GM13977 (cell line): ENCODE data around the gene CAMKK2.

ENCODE experiments used
- DNase-seq: peaks from one replicate; pipeline ENCODE4 v3.0.0; 2012; ENCODE audit warnings: low spot score
- in situ Hi-C: fragments of 300-500 bp; cut with MboI; formaldehyde crosslinking; loops from one replicate; pipeline ENCODE4 v1.12.0; 2022; ENCODE audit warnings: low sequenced_read_pairs, low pct_unique_long_range_greater_than_20kb, mixed read lengths, inconsistent platforms; ENCODE audit not compliant: unreplicated experiment
- TF ChIP-seq, protein P1 (sequence below): IDR thresholded peaks from 2 replicates; pipeline ENCODE4 v1.5.1; 2012; ENCODE audit warnings: mild to moderate bottlenecking, control low read depth; ENCODE audit not compliant: insufficient read depth; ENCODE audit errors: extremely low read depth, missing control alignments

The CAMKK2 gene

GRCh38 chr12:121331248-121331647, 34.7 kb upstream of the CAMKK2 start:
- in situ Hi-C loops = loop anchor here (25.0 kb wide), 1 partner anchor 331 kb away; the partner anchor contains the start of gene MORN3
- TF ChIP-seq, protein P1, sequence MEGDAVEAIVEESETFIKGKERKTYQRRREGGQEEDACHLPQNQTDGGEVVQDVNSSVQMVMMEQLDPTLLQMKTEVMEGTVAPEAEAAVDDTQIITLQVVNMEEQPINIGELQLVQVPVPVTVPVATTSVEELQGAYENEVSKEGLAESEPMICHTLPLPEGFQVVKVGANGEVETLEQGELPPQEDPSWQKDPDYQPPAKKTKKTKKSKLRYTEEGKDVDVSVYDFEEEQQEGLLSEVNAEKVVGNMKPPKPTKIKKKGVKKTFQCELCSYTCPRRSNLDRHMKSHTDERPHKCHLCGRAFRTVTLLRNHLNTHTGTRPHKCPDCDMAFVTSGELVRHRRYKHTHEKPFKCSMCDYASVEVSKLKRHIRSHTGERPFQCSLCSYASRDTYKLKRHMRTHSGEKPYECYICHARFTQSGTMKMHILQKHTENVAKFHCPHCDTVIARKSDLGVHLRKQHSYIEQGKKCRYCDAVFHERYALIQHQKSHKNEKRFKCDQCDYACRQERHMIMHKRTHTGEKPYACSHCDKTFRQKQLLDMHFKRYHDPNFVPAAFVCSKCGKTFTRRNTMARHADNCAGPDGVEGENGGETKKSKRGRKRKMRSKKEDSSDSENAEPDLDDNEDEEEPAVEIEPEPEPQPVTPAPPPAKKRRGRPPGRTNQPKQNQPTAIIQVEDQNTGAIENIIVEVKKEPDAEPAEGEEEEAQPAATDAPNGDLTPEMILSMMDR = no peak
- no peak for DNase-seq

GRCh38 chr12:121330692-121331091, 34.2 kb upstream of the CAMKK2 start:
- in situ Hi-C loops = loop anchor here (25.0 kb wide), 1 partner anchor 332 kb away; the partner anchor contains the start of gene MORN3
- TF ChIP-seq, protein P1 = no peak
- DNase-seq = no peak

- no peak for DNase-seq
- in situ Hi-C loops = loop anchor here (25.0 kb wide), 1 partner anchor 332 kb away; the partner anchor contains the start of gene MORN3
- TF ChIP-seq, protein P1 = no peak
These were observed 33.7 kb upstream of the CAMKK2 start for GRCh38 chr12:121330195-121330594.

- in situ Hi-C loops = loop anchor here (25.0 kb wide), 1 partner anchor 334 kb away; the partner anchor contains the start of gene MORN3
- DNase-seq = no peak
- TF ChIP-seq, protein P1 = no peak
These were observed 32.1 kb upstream of the CAMKK2 start for GRCh38 chr12:121328620-121329019.

- in situ Hi-C loops = loop anchor here (25.0 kb wide), 1 partner anchor 335 kb away; the partner anchor contains the start of gene MORN3
- no peak for DNase-seq
- TF ChIP-seq, protein P1 = no peak
These were observed 30.6 kb upstream of the CAMKK2 start for GRCh38 chr12:121326996-121327674.

DNA sequence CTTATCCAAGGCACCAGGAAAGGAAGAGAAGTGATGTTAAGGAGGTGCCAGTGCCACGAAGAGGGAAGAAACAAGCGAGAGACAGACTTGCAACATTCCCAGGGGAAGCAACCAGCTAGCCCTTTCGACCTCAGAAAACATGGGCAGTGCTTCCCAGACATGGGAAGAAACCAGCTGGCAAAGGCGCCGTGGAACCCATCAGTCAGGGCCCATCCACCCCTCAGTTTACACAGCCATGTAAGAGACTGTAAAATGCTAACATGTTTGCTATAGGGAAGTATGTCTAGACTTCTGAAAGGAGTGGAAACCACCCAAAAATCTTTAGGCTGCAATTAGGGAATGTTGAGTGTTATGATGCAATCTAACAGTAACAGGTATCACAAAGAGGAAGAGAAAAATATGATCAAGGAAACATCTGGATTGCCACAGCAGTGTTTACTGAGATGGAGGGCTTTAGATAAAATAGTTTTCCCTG, 29.4 kb upstream of the CAMKK2 start:
- DNase-seq = no peak
- TF ChIP-seq, protein P1 = no peak

More for the DNA sequence above, 29.4 kb upstream of the CAMKK2 start:
- in situ Hi-C loops = loop anchor here (25.0 kb wide), 1 partner anchor 336 kb away; the partner anchor contains the start of gene MORN3
